Measurements from ENCODE around the gene PDGFRA.

GRCh38 chr4:54282837-54283236 is 53.7 kb downstream of the PDGFRA start:
- TF ChIP-seq POLR2A (IDR thresholded peaks at IDR 0.05), result no peak
- TF ChIP-seq, protein P1, sequence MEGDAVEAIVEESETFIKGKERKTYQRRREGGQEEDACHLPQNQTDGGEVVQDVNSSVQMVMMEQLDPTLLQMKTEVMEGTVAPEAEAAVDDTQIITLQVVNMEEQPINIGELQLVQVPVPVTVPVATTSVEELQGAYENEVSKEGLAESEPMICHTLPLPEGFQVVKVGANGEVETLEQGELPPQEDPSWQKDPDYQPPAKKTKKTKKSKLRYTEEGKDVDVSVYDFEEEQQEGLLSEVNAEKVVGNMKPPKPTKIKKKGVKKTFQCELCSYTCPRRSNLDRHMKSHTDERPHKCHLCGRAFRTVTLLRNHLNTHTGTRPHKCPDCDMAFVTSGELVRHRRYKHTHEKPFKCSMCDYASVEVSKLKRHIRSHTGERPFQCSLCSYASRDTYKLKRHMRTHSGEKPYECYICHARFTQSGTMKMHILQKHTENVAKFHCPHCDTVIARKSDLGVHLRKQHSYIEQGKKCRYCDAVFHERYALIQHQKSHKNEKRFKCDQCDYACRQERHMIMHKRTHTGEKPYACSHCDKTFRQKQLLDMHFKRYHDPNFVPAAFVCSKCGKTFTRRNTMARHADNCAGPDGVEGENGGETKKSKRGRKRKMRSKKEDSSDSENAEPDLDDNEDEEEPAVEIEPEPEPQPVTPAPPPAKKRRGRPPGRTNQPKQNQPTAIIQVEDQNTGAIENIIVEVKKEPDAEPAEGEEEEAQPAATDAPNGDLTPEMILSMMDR (IDR thresholded peaks at IDR 0.05), result no peak
- TF ChIP-seq POLR2AphosphoS5 (IDR thresholded peaks at IDR 0.05), result no peak
- no peak for TF ChIP-seq EP300 (IDR thresholded peaks at IDR 0.05)
